ENCODE results near the gene ESD.

GRCh38 chr13:46845146-46845545 lies 48.2 kb upstream of the ESD start:
- TF ChIP-seq CTCF (IDR thresholded peaks at IDR 0.05) (no peak), EZH2phosphoT487 (IDR thresholded peaks at IDR 0.05) (no peak)

Data from neural progenitor cell (in vitro differentiated cells).